H1 (cell line): Measurements from ENCODE around the gene FAM149B1. TPM values are rescaled to one million over a fixed set of nuclear protein-coding genes. Genes with fewer than 3 reads are reported as not detected.

ENCODE experiments used
- CTCF ChIA-PET: fragments of 300-600 bp; sonication (Branson Sonifier 250); formaldehyde crosslinking; loops from one replicate; lab custom pipeline; 2021; ENCODE audit not compliant: partially characterized antibody; lab: Charles Lee
- POLR2A ChIA-PET: fragments of 300-600 bp; sonication (Branson Sonifier 250); formaldehyde crosslinking; loops from one replicate; lab custom pipeline; 2021; ENCODE audit warnings: inconsistent platforms; ENCODE audit not compliant: partially characterized antibody; lab: Charles Lee
- DNase-seq, 2 experiments: peaks; one replicate each; pipeline versions ENCODE4 v3.0.0 to v3.0.0-alpha.2; 2010 to 2022; ENCODE audit warnings: low spot score in 2 of 2, low read depth in 1 of 2, mixed read lengths in 1 of 2
- FAIRE-seq: peaks from 2 replicates; lab custom pipeline; 2011; peaks lifted over from hg19 to GRCh38; lab: Jason Lieb, UNC
- H2AFZ ChIP-seq: 2 replicates; pipeline ENCODE4 v1.8.1; 2012; ENCODE audit warnings: low read length, inconsistent platforms
- H2AK5ac ChIP-seq: 2 replicates; pipeline ENCODE4 v1.6.1; 2013; ENCODE audit warnings: low read depth, low read length
- H2BK120ac ChIP-seq: replicated peaks from 2 replicates; pipeline ENCODE3; 2013; ENCODE audit warnings: low read depth, low read length, inconsistent platforms
- H2BK12ac ChIP-seq: 2 replicates; pipeline ENCODE4 v1.6.1; 2013; ENCODE audit warnings: low read depth, low read length
- H2BK15ac ChIP-seq: 2 replicates; pipeline ENCODE4 v1.6.1; 2013; ENCODE audit warnings: low read length
- H2BK20ac ChIP-seq: 2 replicates; pipeline ENCODE4 v1.6.1; 2013; ENCODE audit warnings: low read length
- H2BK5ac ChIP-seq: 2 replicates; pipeline ENCODE4 v1.6.1; 2013; ENCODE audit warnings: low read depth, low read length
- H3K14ac ChIP-seq: 2 replicates; pipeline ENCODE4 v1.6.1; 2013; ENCODE audit warnings: inconsistent platforms; ENCODE audit not compliant: insufficient read length
- H3K18ac ChIP-seq: 2 replicates; pipeline ENCODE4 v1.6.1; 2013; ENCODE audit warnings: low read length; ENCODE audit errors: extremely low read depth
- H3K23ac ChIP-seq: 2 replicates; pipeline ENCODE4 v1.6.1; 2013; ENCODE audit warnings: inconsistent platforms; ENCODE audit not compliant: insufficient read length
- H3K23me2 ChIP-seq: 2 replicates; pipeline ENCODE4 v1.6.1; 2013; ENCODE audit warnings: low read depth, low read length
- H3K27ac ChIP-seq: 2 replicates; pipeline ENCODE4 v1.6.1; 2011; ENCODE audit warnings: low read depth, low read length, inconsistent platforms
- H3K27me3 ChIP-seq, 4 experiments: replicated peaks in 1 of 4; 1 replicate in 1 of 4; 2 replicates in 3 of 4; pipeline versions ENCODE4 v1.6.1 to v1.8.1; 2011 to 2013; ENCODE audit warnings: low read length in 3 of 4, mild to moderate bottlenecking in 3 of 4, inconsistent platforms in 2 of 4, mixed read lengths in 2 of 4, moderate library complexity in 1 of 4; ENCODE audit not compliant: control insufficient read depth in 3 of 4, insufficient read depth in 3 of 4; ENCODE audit errors: extremely low read depth in 1 of 4
- H3K36me3 ChIP-seq, 4 experiments: 2 replicates each; pipeline versions ENCODE4 v1.6.1 to v1.8.1; 2011 to 2013; ENCODE audit warnings: mild to moderate bottlenecking in 4 of 4, low read length in 3 of 4, moderate library complexity in 2 of 4, control low read depth in 1 of 4, inconsistent platforms in 1 of 4; ENCODE audit not compliant: insufficient read depth in 4 of 4, control insufficient read depth in 2 of 4
- H3K4ac ChIP-seq: replicated peaks from 2 replicates; pipeline ENCODE3; 2013; ENCODE audit warnings: low read length, low read depth, mixed read lengths, inconsistent platforms; ENCODE audit not compliant: insufficient read length
- H3K4me1 ChIP-seq, 4 experiments: replicated peaks in 1 of 4; 1 replicate in 1 of 4; 2 replicates in 3 of 4; pipeline versions ENCODE4 v1.6.1 to v1.8.1; 2011 to 2013; ENCODE audit warnings: low read length in 3 of 4, inconsistent platforms in 2 of 4, mixed read lengths in 1 of 4; ENCODE audit not compliant: insufficient read depth in 4 of 4, control insufficient read depth in 3 of 4
- H3K4me2 ChIP-seq, 2 experiments: 2 replicates each; pipeline versions ENCODE4 v1.6.1 to v1.8.1; 2011 to 2013; ENCODE audit warnings: low read depth in 2 of 2, low read length in 2 of 2, control low read depth in 1 of 2, inconsistent platforms in 1 of 2, mild to moderate bottlenecking in 1 of 2; ENCODE audit not compliant: insufficient read depth in 1 of 2
- H3K4me3 ChIP-seq, 4 experiments: fragments of 200-600, 300-600 bp in 1 of 4; sonication (generic), shearing (Covaris generic), sonication (Bioruptor Twin) in 1 of 4; 2 replicates each; pipeline versions ENCODE4 v1.5.1 to v1.8.1; 2011 to 2016; ENCODE audit warnings: low read length in 4 of 4, low read depth in 3 of 4, control low read depth in 2 of 4, inconsistent platforms in 2 of 4, mild to moderate bottlenecking in 2 of 4, mixed read lengths in 1 of 4, moderate library complexity in 1 of 4; ENCODE audit not compliant: insufficient read depth in 2 of 4; ENCODE audit errors: extremely low read depth in 1 of 4
- H3K56ac ChIP-seq: replicated peaks from 2 replicates; pipeline ENCODE3; 2013; ENCODE audit warnings: low read depth, mild to moderate bottlenecking, mixed read lengths, low read length, inconsistent platforms; ENCODE audit not compliant: insufficient read length
- H3K79me1 ChIP-seq: 2 replicates; pipeline ENCODE4 v1.6.1; 2013; ENCODE audit warnings: low read depth, low read length, control low read depth
- H3K79me2 ChIP-seq, 2 experiments: 2 replicates each; pipeline versions ENCODE4 v1.6.1 to v1.8.1; 2012 to 2013; ENCODE audit warnings: low read length in 2 of 2, mild to moderate bottlenecking in 2 of 2, inconsistent platforms in 1 of 2; ENCODE audit not compliant: insufficient read depth in 2 of 2, control insufficient read depth in 1 of 2
- H3K9ac ChIP-seq, 4 experiments: replicated peaks in 1 of 4; 1 replicate in 1 of 4; 2 replicates in 3 of 4; pipeline versions ENCODE4 v1.6.1 to v1.8.1; 2011 to 2013; ENCODE audit warnings: low read depth in 3 of 4, low read length in 3 of 4, control low read depth in 2 of 4, mild to moderate bottlenecking in 2 of 4, moderate library complexity in 2 of 4, inconsistent platforms in 1 of 4; ENCODE audit errors: extremely low read depth in 1 of 4
- H3K9me3 ChIP-seq, 2 experiments: 2 replicates each; pipeline versions ENCODE4 v1.6.1 to v1.8.1; 2012 to 2013; ENCODE audit warnings: mild to moderate bottlenecking in 2 of 2, moderate library complexity in 2 of 2, control low read depth in 1 of 2, inconsistent platforms in 1 of 2, low read depth in 1 of 2, low read length in 1 of 2, mixed read lengths in 1 of 2; ENCODE audit not compliant: insufficient read depth in 2 of 2
- H4K20me1 ChIP-seq, 2 experiments: replicated peaks in 1 of 2; 2 replicates each; pipeline versions ENCODE3 to v1.8.1; 2011 to 2013; ENCODE audit warnings: inconsistent platforms in 2 of 2, low read length in 2 of 2, mild to moderate bottlenecking in 1 of 2; ENCODE audit not compliant: insufficient read depth in 2 of 2, control insufficient read depth in 1 of 2
- H4K5ac ChIP-seq: 2 replicates; pipeline ENCODE4 v1.6.1; 2013; ENCODE audit warnings: low read length, low read depth, mixed read lengths, inconsistent platforms; ENCODE audit not compliant: insufficient read length
- H4K8ac ChIP-seq: 2 replicates; pipeline ENCODE4 v1.8.0; 2013; ENCODE audit warnings: mild to moderate bottlenecking, moderate library complexity, low read length, inconsistent platforms; ENCODE audit not compliant: insufficient read depth; ENCODE audit errors: extremely low read depth
- H4K91ac ChIP-seq: replicated peaks from 2 replicates; pipeline ENCODE3; 2013; ENCODE audit warnings: low read length, mixed read lengths, inconsistent platforms; ENCODE audit not compliant: insufficient read length
- ATF3 ChIP-seq: IDR thresholded peaks from 2 replicates; pipeline ENCODE4 v1.6.1; 2011; ENCODE audit warnings: low read depth, mild to moderate bottlenecking, low read length; ENCODE audit not compliant: insufficient read depth
- BACH1 ChIP-seq: IDR thresholded peaks from 2 replicates; pipeline ENCODE4 v1.6.1; 2012; ENCODE audit warnings: low read length, improper control_type of control experiment
- CBX5 ChIP-seq: fragments of 300-800, 300-1000 bp; sonication (generic); IDR thresholded peaks from 2 replicates; pipeline ENCODE4 v1.7.1; 2016; ENCODE audit warnings: antibody characterized with exemption, low read length, low read depth
- CHD2 ChIP-seq: IDR thresholded peaks from 2 replicates; pipeline ENCODE4 v1.6.1; 2012; ENCODE audit warnings: low read length, improper control_type of control experiment
- EZH2 ChIP-seq: fragments of 200-600 bp; sonication (generic); IDR thresholded peaks from 2 replicates; pipeline ENCODE4 v1.7.1; 2012; ENCODE audit warnings: low read depth, mild to moderate bottlenecking, moderate library complexity, low read length, inconsistent platforms; ENCODE audit not compliant: severe bottlenecking
- GTF2F1 ChIP-seq: IDR thresholded peaks from 2 replicates; pipeline ENCODE4 v1.6.1; 2012; ENCODE audit warnings: low read depth, low read length, improper control_type of control experiment, borderline replicate concordance
- KDM5A ChIP-seq: fragments of 200-600 bp; IDR thresholded peaks from 2 replicates; pipeline ENCODE4 v1.7.1; 2012; ENCODE audit warnings: mild to moderate bottlenecking, low read length, inconsistent platforms, mixed read lengths
- NRF1 ChIP-seq: IDR thresholded peaks from 2 replicates; pipeline ENCODE4 v1.6.1; 2011; ENCODE audit warnings: mild to moderate bottlenecking, low read depth, low read length, improper control_type of control experiment
- POLR2AphosphoS5 ChIP-seq: IDR thresholded peaks from 2 replicates; pipeline ENCODE4 v1.6.1; 2011; ENCODE audit warnings: low read depth, low read length
- RAD21 ChIP-seq, 2 experiments: IDR thresholded peaks in 1 of 2; conservative IDR thresholded peaks in 1 of 2; 2 replicates each; pipeline ENCODE4 v1.6.1; 2011; ENCODE audit warnings: low read depth in 2 of 2, low read length in 2 of 2, improper control_type of control experiment in 1 of 2, inconsistent platforms in 1 of 2, mild to moderate bottlenecking in 1 of 2, moderate library complexity in 1 of 2
- SP2 ChIP-seq: IDR thresholded peaks from 2 replicates; pipeline ENCODE4 v1.6.1; 2012; ENCODE audit warnings: mild to moderate bottlenecking, low read length, inconsistent platforms
- SP4 ChIP-seq: IDR thresholded peaks from 2 replicates; pipeline ENCODE4 v1.6.1; 2012; ENCODE audit warnings: low read length, inconsistent platforms
- SUZ12 ChIP-seq: fragments of 200-600 bp; sonication (generic); IDR thresholded peaks from 2 replicates; pipeline ENCODE4 v1.6.1; 2012; ENCODE audit warnings: mild to moderate bottlenecking, inconsistent platforms, low read length, moderate library complexity, mixed read lengths
- TBP ChIP-seq: IDR thresholded peaks from 2 replicates; pipeline ENCODE4 v1.6.1; 2011; ENCODE audit warnings: low read depth, low read length, improper control_type of control experiment
- ZNF274 ChIP-seq: IDR thresholded peaks from 2 replicates; pipeline ENCODE4 v1.7.0; 2012; ENCODE audit warnings: low read length, borderline replicate concordance; ENCODE audit errors: extremely low read depth
- WGBS, 2 experiments: shearing (Covaris generic) in 1 of 2; methylation state at CpG; one replicate each; pipeline versions ENCODE4 v1.1.6 to v1.1.7; 2013 to 2015; ENCODE audit warnings: low lambda C conversion rate in 2 of 2, mixed read lengths in 2 of 2, inconsistent platforms in 1 of 2, low coverage in 1 of 2, missing lambda C conversion rate in 1 of 2; ENCODE audit not compliant: insufficient replicate concordance in 2 of 2, insufficient coverage in 1 of 2, insufficient read length in 1 of 2; ENCODE audit errors: extremely low coverage in 1 of 2, missing lambda C conversion rate in 1 of 2; 5-methylcytosine and 5-hydroxymethylcytosine counted together
- polyA plus RNA-seq, 7 experiments: library from polyadenylated mRNA; depleted of rRNA in 3 of 7; stranded (reverse) in 5 of 7; unstranded in 2 of 7; fragments of >200 nt in 5 of 7; fragments of 200-250 nt in 2 of 7; gene quantifications; 1 replicate in 5 of 7; 2 replicates in 1 of 7; 4 replicates in 1 of 7; pipeline versions ENCODE4 v1.2.1 to v1.2.3, GENCODE V29; 2011 to 2013; ENCODE audit warnings: missing spikeins in 2 of 7, mixed read lengths in 2 of 7
- total RNA-seq: library from RNA; stranded (reverse); fragmentation: NEBNext Ultra II Directional; extraction: Animal tissue kit (Norgen Biotek cat#: 25700); gene quantifications from 2 replicates; pipeline ENCODE4 v1.2.1, GENCODE V29; 2021

FAM149B1 gene
- total and polyA plus RNA-seq, 2 of the 8 experiments (the other 6 are each of a cell fraction or from before 2014, with no cell fraction given) = 16.8 to 21.9 TPM

- WGBS, 2 experiments = 90% methylated on average over 1 of the region's 1 CpG; no CpG with 5 or more reads in 1 of the 2 experiments
- TF ChIP-seq SP2 = no peak
- TF ChIP-seq GTF2F1 = no peak
- TF ChIP-seq RAD21 (IDR thresholded peaks at IDR 0.05 in 1 of 2, conservative IDR thresholded peaks at IDR 0.05 in 1 of 2; ENCODE audit: low read depth in 2 of 2, low read length in 2 of 2) = no peak
- TF ChIP-seq CHD2 = no peak
- no peak for TF ChIP-seq BACH1
- TF ChIP-seq SP4 = no peak
- TF ChIP-seq SUZ12 = no peak
- no peak for TF ChIP-seq NRF1
- TF ChIP-seq ATF3 = no peak
- TF ChIP-seq ZNF274 = no peak
- TF ChIP-seq TBP = no peak
- TF ChIP-seq EZH2 = no peak
- TF ChIP-seq POLR2AphosphoS5 = no peak
- no peak for TF ChIP-seq CBX5
- TF ChIP-seq KDM5A = no peak
Observed at GRCh38 chr10:73209705-73210104, 41.8 kb downstream of the FAM149B1 start.

More at GRCh38 chr10:73209705-73210104, 41.8 kb downstream of the FAM149B1 start:
- POLR2A ChIA-PET = interaction anchor here (0.7 kb wide), 1 partner anchor 38 kb away, joined by 3 read pairs; the partner anchor contains the start of gene DNAJC9
- no peak overlapping the region for H3K23ac ChIP-seq
- no peak overlapping the region for H2AK5ac ChIP-seq
- H4K20me1 ChIP-seq = no peaks in the 10 kb centered on the region
- no peak overlapping the region for H2AFZ ChIP-seq
- H3K9me3 ChIP-seq = peaks cover 19 to 25% of the 10 kb centered on the region in 2 experiments
- H4K91ac ChIP-seq = no peak overlapping the region
- no peak overlapping the region for H3K4ac ChIP-seq
- CTCF ChIA-PET = interaction anchor here (2.0 kb wide), 1 partner anchor 9 kb away, joined by 8 read pairs; no protein-coding TSS in a partner anchor
- no peak overlapping the region for H2BK5ac ChIP-seq
- H3K14ac ChIP-seq = no peak overlapping the region
- no peak for DNase-seq
- no peaks in the 10 kb centered on the region for H3K79me2 ChIP-seq
- H3K4me1 ChIP-seq = no peaks in the 10 kb centered on the region
- H2BK120ac ChIP-seq = no peak overlapping the region
- H3K56ac ChIP-seq = no peak overlapping the region
- no peak for FAIRE-seq
- no peak overlapping the region for H3K9ac ChIP-seq
- H4K5ac ChIP-seq = no peak overlapping the region
- peaks cover 0 to 6% (median 1%) of the 10 kb centered on the region in 4 experiments; a peak in 2 of 8 replicates for H3K36me3 ChIP-seq
- no peak overlapping the region for H2BK15ac ChIP-seq
- no peak overlapping the region for H3K4me2 ChIP-seq
- H3K27me3 ChIP-seq = no peaks in the 10 kb centered on the region
- H3K27ac ChIP-seq = no peak overlapping the region
- H3K23me2 ChIP-seq = no peaks in the 10 kb centered on the region
- H3K18ac ChIP-seq = no peak overlapping the region
- no peak overlapping the region for H4K8ac ChIP-seq
- H2BK12ac ChIP-seq = no peak overlapping the region
- no peak overlapping the region for H2BK20ac ChIP-seq
- no peak overlapping the region for H3K4me3 ChIP-seq
- no peaks in the 10 kb centered on the region for H3K79me1 ChIP-seq
